HG03565 (cell line): Measurements from ENCODE around the gene ROR1.
"Not testable (repeated sequence)": the region's sequence is repeated elsewhere in the genome, so short reads cannot be mapped to it uniquely, and the experiment has no call there.

Experiments
- ATAC-seq: cut with Tn5 transposase; IDR thresholded peaks from one replicate; pipeline ENCODE4 v1.9.1; 2021; ENCODE audit warnings: mild to moderate bottlenecking, moderate library complexity; ENCODE audit not compliant: unreplicated experiment

Gene ROR1

DNA sequence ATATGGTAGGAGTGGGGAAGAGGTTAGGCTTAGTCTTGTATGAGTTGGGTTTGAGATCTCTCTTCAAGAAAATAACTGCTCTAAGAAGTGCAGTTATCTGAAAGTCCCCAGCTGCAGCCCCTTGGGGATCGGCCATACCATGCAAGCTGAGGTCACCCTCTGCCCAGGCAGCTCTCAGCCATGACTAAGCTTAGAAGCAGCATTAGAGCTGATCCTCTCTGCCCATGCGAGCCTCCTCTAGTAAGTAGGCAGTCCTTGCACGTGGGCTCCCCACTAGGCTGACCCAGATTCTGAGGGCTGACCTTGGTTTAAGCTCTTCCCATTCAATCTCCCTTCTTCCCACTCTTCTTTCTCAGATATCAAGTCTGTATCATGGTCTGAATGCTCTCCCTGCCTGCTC, 308.6 kb downstream of the ROR1 start:
- no peak for ATAC-seq

DNA sequence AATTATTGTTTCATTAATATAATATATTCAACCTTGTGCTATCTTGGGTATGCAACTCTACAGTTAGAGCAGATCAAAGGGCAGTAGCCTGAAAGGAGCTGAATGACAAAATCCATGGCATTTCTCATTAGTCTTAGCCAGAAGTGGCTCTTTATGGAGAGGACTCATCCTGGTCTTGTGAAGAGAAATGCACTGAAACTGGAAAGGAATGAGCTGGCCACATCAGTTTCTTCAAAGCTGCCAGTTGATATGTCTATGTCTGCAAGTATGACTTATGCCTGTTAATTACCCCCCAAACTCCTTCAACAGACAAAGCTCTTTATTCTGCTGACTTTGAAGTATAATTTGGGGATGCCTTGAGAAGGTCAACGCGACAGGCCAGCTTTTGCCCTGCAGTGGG, 310.6 kb downstream of the ROR1 start:
- no peak for ATAC-seq

DNA sequence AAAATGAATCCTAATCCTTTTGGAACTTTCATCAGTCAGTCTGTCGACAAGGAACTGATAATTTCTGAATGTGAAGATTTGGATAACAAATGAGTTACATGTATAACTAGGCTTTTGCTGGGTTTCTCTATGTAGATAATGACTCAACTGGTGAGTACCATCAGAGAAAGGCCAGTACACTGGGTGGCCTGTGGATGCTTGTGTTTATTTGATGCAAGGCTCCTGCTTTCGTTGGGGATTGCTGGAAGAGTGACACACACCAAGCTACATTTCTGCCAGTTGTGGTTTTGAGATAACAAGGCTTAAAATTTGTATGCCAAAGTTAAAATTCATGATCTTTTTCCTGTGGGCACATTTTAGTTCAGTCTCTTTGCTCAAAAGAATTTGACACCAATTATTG, 314.0 kb downstream of the ROR1 start:
- no peak for ATAC-seq

DNA sequence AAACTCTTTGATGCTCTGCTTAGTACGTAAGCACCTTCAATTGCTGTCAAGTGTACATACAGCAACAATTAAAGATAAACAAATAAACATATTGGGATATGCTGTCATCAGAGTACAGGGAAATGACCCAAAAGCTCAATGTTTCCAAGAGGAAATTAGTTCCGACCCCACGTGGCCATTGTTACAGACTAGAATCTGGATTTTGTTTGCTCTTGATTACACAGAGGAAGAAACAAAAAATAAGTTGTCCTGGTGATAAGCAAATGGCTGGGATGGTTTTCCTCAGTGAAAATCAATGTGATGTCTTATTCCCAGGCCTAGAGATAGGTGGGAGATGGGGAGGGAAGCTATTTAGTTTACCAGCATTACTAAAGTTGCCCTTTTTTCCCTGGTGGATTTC, 316.6 kb downstream of the ROR1 start:
- ATAC-seq, result no peak

DNA sequence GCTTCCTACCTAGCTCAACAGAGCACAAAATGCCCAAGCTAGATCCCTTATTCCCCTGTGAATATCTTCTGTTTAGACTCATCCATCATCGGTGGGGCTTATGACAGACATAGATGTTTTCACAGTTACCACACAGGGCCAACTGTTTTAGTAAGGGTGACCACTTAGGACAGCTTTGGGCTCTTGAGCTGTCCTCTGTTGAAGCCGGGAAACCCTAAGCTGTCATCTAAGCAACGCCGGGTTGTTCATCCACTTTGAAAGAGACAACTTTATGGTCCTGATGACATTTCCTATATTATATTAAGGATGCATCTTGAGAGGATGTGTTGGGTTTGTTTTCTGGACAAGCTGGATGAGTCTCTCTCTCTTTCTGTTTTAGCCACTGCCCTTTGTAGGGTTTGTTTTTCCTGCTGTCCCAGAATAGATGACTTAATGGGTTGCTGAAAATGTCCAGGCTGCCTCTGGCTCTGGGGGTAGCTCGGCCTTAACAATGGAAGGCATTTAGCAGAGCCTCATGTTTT, 319.1 kb downstream of the ROR1 start:
- ATAC-seq, result no peak

DNA sequence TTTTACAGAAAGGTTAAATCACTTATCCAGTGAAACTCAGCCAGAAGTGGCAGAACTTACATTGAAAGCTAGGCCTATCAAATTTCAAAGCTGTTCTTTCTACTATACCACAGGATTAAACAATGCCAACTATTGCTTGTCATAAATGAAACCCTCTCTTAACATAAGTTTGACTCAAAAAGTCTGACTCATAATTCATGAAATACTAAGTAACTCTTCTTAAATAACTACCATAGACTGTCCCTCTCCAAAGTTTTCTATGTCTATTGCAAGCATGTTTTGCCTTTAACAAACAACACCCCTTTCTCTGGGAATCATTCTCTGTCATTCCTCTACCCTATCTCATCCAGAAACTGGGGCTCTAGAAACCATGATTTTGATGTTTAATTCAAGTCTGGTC, 320.1 kb downstream of the ROR1 start:
- no peak for ATAC-seq

DNA sequence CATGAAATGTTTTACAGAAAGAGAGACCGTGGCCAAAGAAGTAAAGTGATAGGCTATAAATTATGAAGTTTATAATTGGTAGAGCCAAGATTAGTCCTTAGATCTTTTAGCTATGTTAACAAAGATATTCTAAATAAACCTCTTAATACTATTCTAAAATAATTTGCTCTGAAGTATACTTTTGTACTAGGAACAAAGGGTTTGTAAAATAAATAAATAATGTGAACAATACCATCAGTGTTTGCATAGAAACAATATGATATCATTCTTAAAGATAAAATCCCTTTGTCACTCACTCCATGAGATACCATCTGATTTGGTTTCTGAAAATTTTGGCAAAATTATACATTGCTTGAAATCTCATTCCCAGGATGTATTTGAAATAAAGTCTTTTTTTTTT, 322.0 kb downstream of the ROR1 start:
- no peak for ATAC-seq

DNA sequence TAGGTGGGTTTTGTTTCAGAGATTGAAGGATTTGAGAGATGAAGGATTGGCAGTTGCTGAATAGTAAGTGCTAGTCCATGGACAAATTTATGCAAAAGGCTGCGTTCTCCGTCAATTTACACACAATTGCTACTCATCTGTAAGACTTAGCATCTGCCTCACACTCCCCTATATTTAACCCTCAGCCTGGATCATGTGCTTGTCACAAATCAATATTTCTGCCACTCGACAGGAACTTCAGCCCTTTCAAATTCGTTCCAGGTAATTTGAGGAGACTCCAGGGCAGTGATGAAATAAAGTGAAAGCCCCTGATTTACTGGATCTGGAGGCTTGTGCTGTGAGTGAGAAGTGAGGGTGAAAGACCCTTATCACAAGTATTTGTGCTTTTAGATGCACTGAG, 324.0 kb downstream of the ROR1 start:
- ATAC-seq, result no peak

DNA sequence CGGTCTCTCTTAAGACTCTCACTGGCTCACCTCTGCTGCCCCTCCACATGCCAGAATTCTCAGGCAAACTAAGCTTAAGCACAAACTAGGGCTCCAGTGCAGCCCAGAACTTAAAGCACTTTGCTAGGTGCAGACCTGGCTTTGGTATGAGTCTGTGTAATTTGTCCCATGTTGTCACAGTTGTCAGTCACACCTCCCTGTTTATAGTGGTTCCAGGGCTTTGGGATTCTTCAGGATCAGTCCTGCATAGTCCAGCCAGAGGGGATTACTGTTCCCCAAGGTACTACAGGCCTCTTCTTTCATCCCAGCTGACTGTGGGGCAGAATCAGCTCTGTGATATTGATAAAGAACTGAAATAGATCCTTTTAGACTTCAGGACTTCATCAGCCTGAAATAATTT, 324.6 kb downstream of the ROR1 start:
- no peak for ATAC-seq

DNA sequence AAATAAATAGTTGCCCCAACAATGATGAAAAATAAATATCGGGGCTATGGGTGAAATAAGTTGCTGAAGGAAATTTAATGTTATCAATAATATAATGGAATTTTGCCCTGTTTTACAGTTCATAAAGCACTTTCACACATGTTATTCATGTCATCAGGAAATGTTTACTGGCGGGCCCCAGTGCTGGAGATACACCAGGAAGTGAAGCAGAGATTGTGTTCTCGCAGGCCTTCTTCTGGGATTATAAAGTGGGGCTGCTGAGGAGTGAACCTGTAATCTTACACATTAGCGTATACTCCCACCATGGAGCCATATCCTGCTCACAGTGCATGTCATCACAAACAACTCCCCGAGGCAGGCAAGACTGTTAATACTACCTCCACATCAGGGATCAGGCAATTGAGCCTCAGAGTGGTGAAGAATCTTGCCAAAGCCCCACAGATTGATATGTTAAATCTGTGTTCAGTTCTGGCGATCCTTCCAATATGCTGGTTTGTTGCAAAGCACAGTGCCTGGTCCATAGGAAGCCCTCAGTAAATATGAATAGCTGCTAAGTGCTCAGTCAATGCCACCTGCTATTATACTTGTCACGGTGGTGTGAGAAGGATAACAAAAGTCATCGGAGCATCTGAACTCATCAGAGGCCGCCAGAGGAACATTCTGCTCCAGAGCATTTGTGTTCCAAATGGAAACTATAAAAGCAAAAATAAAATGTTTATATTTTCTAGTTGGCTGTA, 325.2 kb downstream of the ROR1 start:
- ATAC-seq, result no peak

DNA sequence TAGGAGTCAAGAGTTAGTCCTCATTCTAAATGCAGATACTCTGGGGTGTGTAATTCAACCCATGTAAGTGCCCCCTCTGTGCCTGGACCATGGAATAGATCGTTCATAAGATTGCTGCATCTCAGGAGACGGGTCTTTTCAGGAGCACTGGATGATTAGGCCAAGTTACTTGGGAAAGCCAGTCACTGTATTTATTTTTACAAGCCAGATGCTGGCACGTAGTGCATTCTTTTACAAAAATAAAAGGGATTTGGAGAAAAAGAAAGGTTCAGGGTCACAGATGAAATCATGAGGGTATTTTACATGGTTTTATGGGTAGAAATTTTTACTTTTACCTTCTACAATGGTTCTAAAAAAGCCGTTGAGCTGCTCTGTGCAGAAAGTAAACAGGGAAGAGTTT, 327.0 kb downstream of the ROR1 start:
- ATAC-seq, result no peak

DNA sequence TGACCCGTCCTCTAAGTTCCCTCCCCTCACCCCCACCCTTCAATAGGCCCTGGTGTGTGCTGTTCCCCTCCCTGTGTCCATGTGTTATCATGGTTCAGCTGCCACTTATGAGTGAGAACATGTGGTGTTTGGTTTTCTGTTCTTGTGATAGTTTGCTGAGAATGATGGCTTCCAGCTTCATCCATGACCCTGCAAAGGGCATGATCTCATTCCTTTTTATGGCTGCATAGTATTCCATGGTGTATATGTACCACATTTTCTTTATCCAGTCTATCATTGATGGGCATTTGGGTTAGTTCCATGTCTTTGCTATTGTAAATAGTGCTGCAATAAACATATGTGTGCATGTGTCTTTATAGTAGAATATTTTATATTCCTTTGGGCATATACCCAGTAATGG, 330.8 kb downstream of the ROR1 start:
- ATAC-seq, result not testable (repeated sequence)

DNA sequence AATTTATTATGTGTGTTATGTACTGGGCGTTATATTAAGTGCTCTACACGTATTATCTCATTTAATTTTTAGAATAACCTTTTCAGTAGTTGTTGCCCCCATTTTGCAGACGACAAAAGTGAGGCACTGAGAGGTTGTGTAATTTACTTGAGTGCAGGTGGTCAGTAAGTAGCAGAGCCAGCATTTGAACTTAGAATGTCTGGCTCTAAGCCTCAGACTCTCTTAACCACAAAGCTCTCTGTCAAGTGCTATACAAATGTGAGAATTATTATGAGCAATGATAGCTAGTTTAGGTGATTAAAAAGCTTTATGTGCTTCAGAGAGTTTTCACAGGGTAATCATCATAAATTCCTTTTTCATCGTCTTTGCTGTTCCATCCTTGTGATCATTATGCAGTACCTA, 333.3 kb downstream of the ROR1 start:
- ATAC-seq, result no peak

DNA sequence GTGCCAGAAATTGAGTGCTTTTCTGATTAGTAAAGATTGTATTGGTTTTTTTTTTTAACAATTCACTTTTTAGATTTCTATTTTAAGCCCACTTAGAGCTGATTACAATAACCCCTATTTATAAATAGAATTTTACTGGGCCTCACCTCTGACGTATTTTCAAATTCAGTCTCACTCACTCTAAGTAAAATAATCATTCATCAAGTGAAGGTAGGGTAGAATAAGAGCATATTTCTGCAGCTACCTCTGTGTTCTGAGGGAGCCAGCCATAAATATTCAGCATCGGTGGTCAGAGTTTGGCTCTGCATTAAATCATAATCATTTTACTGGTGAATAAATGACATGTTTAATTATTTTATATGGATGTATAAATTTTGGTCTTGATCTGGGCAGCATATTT, 333.8 kb downstream of the ROR1 start:
- ATAC-seq, result no peak

DNA sequence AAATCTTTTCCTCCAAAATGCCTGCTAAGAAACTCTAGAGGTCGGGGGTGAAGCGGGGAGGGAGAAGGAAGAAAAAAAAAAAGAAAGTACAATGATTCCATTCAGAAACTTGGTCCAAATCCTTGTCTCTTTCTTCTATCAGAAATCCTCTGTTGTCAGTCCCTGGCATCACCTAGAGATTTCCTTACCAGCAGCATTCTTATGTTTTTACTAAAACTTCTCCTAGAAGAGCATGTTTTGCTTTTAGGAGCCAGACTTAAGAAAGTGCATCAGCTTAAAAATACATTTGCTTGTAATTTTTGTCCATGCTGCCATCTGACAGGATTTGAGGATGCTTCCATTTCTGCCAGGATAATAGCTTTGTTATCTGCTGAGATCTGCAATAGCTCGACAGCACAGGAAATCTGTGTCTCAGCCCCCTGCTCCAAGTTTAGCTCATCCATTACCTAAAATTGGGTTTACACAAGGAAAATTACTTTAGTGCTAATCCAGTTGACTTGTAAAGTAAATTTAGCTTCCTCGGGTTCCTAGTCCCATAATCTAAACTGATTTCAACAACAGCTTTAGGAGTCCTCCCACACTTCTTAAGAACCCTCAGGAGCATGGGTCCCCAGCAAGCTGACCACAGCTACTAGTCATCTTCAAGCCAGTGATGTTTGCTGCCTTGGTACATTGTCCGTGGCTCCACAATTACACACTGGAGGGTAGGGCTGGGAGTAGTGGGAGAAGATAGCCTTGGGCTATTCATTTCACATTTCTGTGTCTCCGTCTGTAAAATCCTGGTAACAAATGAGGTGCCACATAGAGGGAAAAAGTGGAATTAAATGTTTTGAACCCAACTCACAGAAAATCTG, 337.3 kb downstream of the ROR1 start:
- no peak for ATAC-seq

DNA sequence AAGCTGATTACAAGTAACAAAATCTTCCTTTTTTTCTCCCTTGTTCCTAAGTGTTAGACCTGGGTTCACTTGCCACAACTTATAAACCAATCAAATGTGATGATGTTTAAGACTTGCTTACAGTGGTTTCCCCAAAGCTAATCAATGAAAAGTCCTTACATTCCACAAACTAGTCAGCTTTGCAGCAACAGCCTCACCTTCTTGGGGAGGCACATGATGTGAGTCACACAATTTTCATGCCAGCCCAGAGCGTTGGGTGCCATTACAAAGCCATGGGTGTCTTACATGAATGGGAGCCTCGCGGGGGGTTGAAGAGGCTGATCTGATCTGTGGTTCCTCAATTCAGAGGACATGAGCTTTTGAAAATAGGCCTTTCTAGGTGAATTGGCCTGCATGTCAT, 338.0 kb downstream of the ROR1 start:
- no peak for ATAC-seq

DNA sequence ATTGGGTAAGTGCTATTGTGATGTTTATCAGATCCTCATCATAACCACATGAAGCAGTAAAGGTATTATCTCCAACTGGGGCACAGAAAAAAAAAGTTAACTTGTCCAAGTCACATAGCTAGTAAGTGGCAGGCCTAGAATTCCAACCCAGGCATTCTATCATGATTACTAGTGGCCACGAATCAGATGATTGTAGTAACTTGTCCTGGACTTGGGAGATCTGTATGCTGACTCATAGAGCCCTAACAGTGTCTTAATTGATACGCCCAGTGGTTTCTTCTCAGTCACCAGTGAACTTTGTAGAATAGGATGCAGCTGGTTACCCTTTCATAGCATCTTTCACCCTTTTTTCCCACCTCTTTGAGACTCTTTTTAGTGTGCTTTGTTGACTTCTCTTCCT, 338.5 kb downstream of the ROR1 start:
- no peak for ATAC-seq

DNA sequence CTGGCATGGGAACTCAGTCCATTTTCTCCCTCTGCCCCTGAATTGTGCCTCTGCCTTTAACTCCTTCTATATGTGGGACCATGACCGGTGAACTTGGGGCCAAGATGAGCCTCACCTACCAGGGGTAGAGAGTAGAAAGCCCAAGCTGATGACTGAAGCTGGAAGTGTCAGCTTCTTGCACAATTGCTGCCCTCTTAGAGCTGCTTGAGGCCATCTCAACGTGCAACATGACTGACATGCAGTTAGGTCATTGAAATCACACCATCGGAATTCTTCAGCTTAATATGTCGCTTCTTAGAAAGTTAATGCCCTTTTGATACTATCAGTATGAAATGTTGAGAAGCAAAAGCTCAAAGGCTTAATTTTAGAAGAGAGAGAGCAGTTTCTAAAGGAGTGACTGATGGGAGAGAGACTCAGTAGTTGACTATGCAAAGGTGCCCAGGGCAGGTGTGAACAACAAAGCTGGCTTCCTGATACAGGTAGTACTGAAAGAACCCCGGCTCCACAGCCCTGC, 340.3 kb downstream of the ROR1 start:
- ATAC-seq, result no peak

DNA sequence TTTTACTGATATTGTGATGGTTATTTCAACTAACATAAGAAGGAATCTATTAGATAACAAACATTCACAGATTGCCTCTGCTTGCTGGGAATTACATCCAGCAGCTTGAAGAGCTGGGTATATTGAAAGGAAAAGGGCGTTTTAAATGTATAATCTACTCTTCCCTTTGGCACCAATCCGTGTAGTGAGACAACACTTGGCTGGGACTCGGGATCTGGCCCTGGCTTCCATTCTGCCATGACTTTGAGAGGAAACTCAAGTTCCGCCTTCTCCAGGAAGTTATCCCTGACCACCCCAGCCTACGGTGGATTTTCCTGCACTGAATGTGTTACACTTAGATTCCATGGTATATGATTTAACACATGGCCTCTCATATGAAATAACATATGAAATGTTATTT, 342.7 kb downstream of the ROR1 start:
- ATAC-seq, result no peak

DNA sequence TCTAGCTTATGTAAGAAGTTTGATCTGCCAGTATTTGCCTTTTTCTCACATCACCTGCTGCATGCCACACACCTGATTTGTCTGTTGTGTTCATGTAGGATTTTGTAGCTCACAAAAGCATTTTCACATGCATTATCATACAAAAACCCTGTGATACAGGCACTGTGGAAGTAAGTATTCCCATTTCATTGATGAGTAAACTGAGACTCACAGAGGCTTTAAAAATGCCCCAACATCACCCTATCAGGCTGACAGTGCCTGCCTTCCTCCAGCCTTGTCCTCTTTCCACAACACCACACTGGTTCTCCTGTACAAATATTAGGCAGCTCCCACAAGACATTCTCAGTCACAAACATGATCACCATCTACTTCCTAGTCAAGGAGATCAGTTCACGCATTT, 343.7 kb downstream of the ROR1 start:
- no peak for ATAC-seq

DNA sequence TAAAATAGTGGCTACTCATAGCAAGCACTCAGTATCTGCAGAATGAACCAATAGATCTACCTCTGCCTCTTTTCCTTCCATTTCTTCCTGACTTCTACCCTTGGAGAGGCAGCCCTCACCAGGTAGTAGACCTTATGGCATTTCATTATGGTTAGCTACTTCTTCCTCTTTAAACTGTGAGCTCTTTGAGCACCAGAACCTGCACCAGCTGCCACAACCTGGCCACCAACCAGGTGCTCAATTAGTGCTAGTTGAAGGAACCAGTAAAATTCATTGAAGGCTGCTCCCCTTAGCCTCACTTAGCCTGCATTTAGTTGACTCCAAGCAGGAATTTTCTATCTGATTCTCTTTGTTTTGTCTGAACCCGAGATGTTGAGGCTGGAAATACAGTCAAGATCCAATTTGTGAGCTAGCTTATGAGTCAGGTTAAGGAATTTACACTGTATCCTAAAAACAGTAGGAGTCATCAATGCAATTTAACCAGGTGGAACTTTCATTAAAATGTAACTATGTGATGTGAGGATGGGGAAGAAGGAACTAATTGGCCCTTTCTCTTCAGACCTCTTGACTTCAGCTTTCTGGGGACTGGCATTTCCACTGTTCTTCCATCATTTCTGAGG, 348.1 kb downstream of the ROR1 start:
- ATAC-seq, result no peak

DNA sequence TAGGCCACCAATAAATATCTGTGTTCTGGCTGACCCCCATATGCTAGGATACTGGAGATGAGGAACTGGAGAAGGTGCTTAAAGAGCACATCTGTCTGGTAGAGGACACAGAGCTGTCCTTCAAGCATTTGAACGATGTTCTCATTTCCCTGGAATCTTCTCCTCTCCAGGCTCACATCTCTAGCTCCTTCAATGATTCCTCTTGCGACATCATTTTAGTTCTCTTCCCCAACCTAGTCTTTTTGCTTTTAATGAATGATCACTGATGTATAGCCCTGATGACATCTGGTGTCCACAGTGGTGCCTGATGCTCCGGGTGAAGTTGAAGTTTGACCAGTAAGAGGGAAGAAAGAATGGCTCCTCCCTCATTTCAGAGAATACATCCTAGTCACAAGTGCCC, 348.8 kb downstream of the ROR1 start:
- no peak for ATAC-seq
